PC-9 (cell line): ENCODE data around the gene HIBADH. TPM values are rescaled to one million over a fixed set of nuclear protein-coding genes. Genes with fewer than 3 reads are reported as not detected.

Experiments used
- BruUV-seq: library from RNA; stranded (reverse); fragments of 400-500 nt; replicated peaks from 2 replicates; lab custom pipeline; 2021; lab: Mats Ljungman, UMichigan
- CTCF ChIA-PET: fragments of 300-600 bp; sonication (Branson Sonifier 250); formaldehyde crosslinking; loops from one replicate; lab custom pipeline; 2022; ENCODE audit warnings: antibody characterized with exemption; lab: Charles Lee
- POLR2A ChIA-PET: fragments of 300-600 bp; sonication (Branson Sonifier 250); formaldehyde crosslinking; loops from one replicate; lab custom pipeline; 2022; ENCODE audit warnings: antibody characterized with exemption; ENCODE audit not compliant: unreplicated experiment; lab: Charles Lee
- DNase-seq, 2 experiments: peaks; one replicate each; pipeline versions ENCODE4 v3.0.0 to v3.0.0-alpha.2; 2015 to 2022; ENCODE audit warnings: mixed read lengths in 1 of 2
- H2AFZ ChIP-seq: fragments of 200-600 bp; sonication (generic); 2 replicates; pipeline ENCODE4 v1.8.1; 2017; ENCODE audit warnings: antibody characterized with exemption
- H3F3A ChIP-seq: fragments of 200-600 bp; sonication (generic); 2 replicates; pipeline ENCODE4 v1.8.1; 2017; ENCODE audit warnings: antibody characterized with exemption, mild to moderate bottlenecking, low read depth; ENCODE audit not compliant: insufficient read depth
- H3K27ac ChIP-seq: fragments of 200-600 bp; sonication (generic); 2 replicates; pipeline ENCODE4 v1.6.1; 2016; ENCODE audit warnings: mixed run types
- H3K27me3 ChIP-seq: fragments of 200-600 bp; sonication (generic); 2 replicates; pipeline ENCODE4 v1.6.1; 2016; ENCODE audit warnings: low read depth, mixed run types; ENCODE audit not compliant: insufficient read depth
- H3K36me3 ChIP-seq: fragments of 200-600 bp; sonication (generic); 2 replicates; pipeline ENCODE4 v1.6.1; 2016; ENCODE audit warnings: low read depth, mixed run types
- H3K4me1 ChIP-seq: fragments of 200-600 bp; sonication (generic); replicated peaks from 2 replicates; pipeline ENCODE4 v1.6.1; 2016; ENCODE audit warnings: mixed run types; ENCODE audit not compliant: insufficient read depth
- H3K4me2 ChIP-seq: fragments of 200-600 bp; sonication (generic); 2 replicates; pipeline ENCODE4 v1.6.1; 2017; ENCODE audit warnings: mixed run types
- H3K4me3 ChIP-seq: fragments of 200-600 bp; sonication (generic); 2 replicates; pipeline ENCODE4 v1.6.1; 2016; ENCODE audit warnings: mixed run types
- H3K79me2 ChIP-seq: fragments of 200-600 bp; sonication (generic); 2 replicates; pipeline ENCODE4 v1.6.1; 2017; ENCODE audit warnings: low read depth, mixed run types
- H3K9me2 ChIP-seq: fragments of 200-600 bp; sonication (generic); 2 replicates; pipeline ENCODE4 v1.8.1; 2017; ENCODE audit warnings: mild to moderate bottlenecking; ENCODE audit not compliant: insufficient read depth
- H3K9me3 ChIP-seq: fragments of 200-600 bp; sonication (generic); 2 replicates; pipeline ENCODE4 v1.8.1; 2016; ENCODE audit warnings: low read depth; ENCODE audit not compliant: insufficient read depth
- H4K20me1 ChIP-seq: fragments of 200-600 bp; sonication (generic); 2 replicates; pipeline ENCODE4 v1.8.1; 2017; ENCODE audit not compliant: insufficient read depth
- CTCF ChIP-seq: fragments of 200-600 bp; sonication (generic); conservative IDR thresholded peaks from 2 replicates; pipeline ENCODE4 v1.6.1; 2017; ENCODE audit warnings: mixed run types, antibody characterized with exemption, mild to moderate bottlenecking, moderate library complexity
- EZH2 ChIP-seq: fragments of 200-600 bp; sonication (generic); IDR thresholded peaks from 2 replicates; pipeline ENCODE4 v1.8.0; 2017; ENCODE audit warnings: antibody characterized with exemption, low read depth
- intact Hi-C: fragments of 100-400 bp; cut with micrococcal nuclease; formaldehyde crosslinking; loops from one replicate; pipeline ENCODE4 v1.10.0; 2022; ENCODE audit not compliant: unreplicated experiment
- total RNA-seq: library from RNA; stranded (reverse); gene quantifications from 2 replicates; pipeline ENCODE4 v1.2.3, GENCODE V29; 2021

Gene HIBADH
- total RNA-seq, 1 experiment from 2014 or later, result 73.9 TPM

DNA sequence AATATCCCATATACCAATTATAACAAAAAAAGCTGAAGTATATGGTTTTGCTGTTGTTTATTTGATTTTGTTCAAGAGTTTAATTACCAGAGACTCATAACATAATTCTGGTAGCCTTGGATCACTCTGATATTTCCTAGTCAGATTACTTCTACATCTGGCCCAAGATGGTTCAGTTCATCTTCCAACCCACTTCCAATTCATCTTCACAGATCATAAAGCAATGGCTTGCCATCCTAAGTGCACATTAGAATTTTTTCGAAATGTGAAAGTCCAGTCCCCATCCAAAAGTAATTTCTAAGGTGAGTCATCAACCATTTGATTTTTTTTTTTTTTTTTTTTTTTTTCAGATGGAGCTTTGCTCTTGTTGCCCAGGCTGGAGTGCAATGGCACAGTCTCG lies 8.0 kb upstream of the HIBADH start:
- BruUV-seq, result no TSS peak
- H4K20me1 ChIP-seq, result no peaks in the 10 kb centered on the region
- H3K36me3 ChIP-seq, result no peaks in the 10 kb centered on the region
- no peak for TF ChIP-seq EZH2
- TF ChIP-seq CTCF, result no peak
- CTCF ChIA-PET, result interaction anchor here (0.6 kb wide), 1 partner anchor 70 kb away, joined by 4 read pairs; no protein-coding TSS in a partner anchor
- H3F3A ChIP-seq, result no peaks in the 10 kb centered on the region; the same call in 1 of the 2 replicates
- H3K4me3 ChIP-seq, result no peak overlapping the region
- POLR2A ChIA-PET, result interaction anchor here (0.6 kb wide), 1 partner anchor 377 kb away, joined by 6 read pairs; no protein-coding TSS in a partner anchor
- no peaks in the 10 kb centered on the region for H3K27me3 ChIP-seq
- H2AFZ ChIP-seq, result no peak overlapping the region
- intact Hi-C loops, result no loop called here
- no peaks in the 10 kb centered on the region for H3K9me2 ChIP-seq
- peaks cover 4% of the 10 kb centered on the region; the same call in 1 of the 2 replicates for H3K4me1 ChIP-seq
- H3K4me2 ChIP-seq, result no peak overlapping the region
- no peak for DNase-seq
- no peak overlapping the region for H3K27ac ChIP-seq
- 0 out of 2 replicates have a peak, but pooled peaks cover 4% of the 10 kb centered on the region for H3K9me3 ChIP-seq
- H3K79me2 ChIP-seq, result no peaks in the 10 kb centered on the region

- Histone ChIP-seq H3K27ac (no peak overlapping the region), H3K36me3 (no peaks in the 10 kb centered on the region), H3K27me3 (no peaks in the 10 kb centered on the region), H3K9me2 (no peaks in the 10 kb centered on the region), H3K79me2 (no peaks in the 10 kb centered on the region), H3K9me3 (0 out of 2 replicates have a peak, but pooled peaks cover 4% of the 10 kb centered on the region), H3K4me1 (peaks cover 4% of the 10 kb centered on the region; the same call in 1 of the 2 replicates), H4K20me1 (no peaks in the 10 kb centered on the region), H3K4me2 (no peak overlapping the region), H2AFZ (no peak overlapping the region), H3F3A (no peaks in the 10 kb centered on the region; the same call in 1 of the 2 replicates), H3K4me3 (no peak overlapping the region)
- DNase-seq, result no peak
- TF ChIP-seq CTCF, result no peak
- no peak for TF ChIP-seq EZH2
- BruUV-seq, result no TSS peak
- intact Hi-C loops, result no loop called here
- ChIA-PET CTCF (no interaction called here), POLR2A (interaction anchor here (0.6 kb wide), 1 partner anchor 377 kb away, joined by 6 read pairs; no protein-coding TSS in a partner anchor)
Observed at GRCh38 chr7:27670177-27670576, 7.5 kb upstream of the HIBADH start.

GRCh38 chr7:27665531-27665930 lies 2.8 kb upstream of the HIBADH start:
- BruUV-seq, result no TSS peak
- POLR2A ChIA-PET, result no interaction called here
- Histone ChIP-seq H3K27me3 (no peaks in the 10 kb centered on the region), H3K4me1 (peaks cover 24% of the 10 kb centered on the region), H3K36me3 (no peaks in the 10 kb centered on the region), H3K9me3 (no peaks in the 10 kb centered on the region), H3F3A (peaks cover 4% of the 10 kb centered on the region; the same call in 1 of the 2 replicates), H3K79me2 (peaks cover 19% of the 10 kb centered on the region), H4K20me1 (no peaks in the 10 kb centered on the region), H3K27ac (no peak overlapping the region), H3K9me2 (no peaks in the 10 kb centered on the region), H3K4me3 (no peak overlapping the region), H3K4me2 (no peak overlapping the region), H2AFZ (no peak overlapping the region)
- TF ChIP-seq EZH2, result no peak
- TF ChIP-seq CTCF, result no peak
- no peak for DNase-seq
- CTCF ChIA-PET, result no interaction called here
- intact Hi-C loops, result loop anchor here (10.0 kb wide), 1 partner anchor 249 kb away; no protein-coding TSS in a partner anchor
